Skeletal muscle tissue (tissue), 4 donors: ENCODE measurements around the gene SLC47A2. TPM values are rescaled to one million over a fixed set of nuclear protein-coding genes. Genes with fewer than 3 reads are reported as not detected.
"Not testable (repeated sequence)": the region's sequence is repeated elsewhere in the genome, so short reads cannot be mapped to it uniquely, and the experiment has no call there.

Source experiments
- H3K27ac ChIP-seq: one replicate; pipeline ENCODE4 v1.7.0; 2013; ENCODE audit warnings: mild to moderate bottlenecking, low read depth, low read length, inconsistent platforms
- H3K27me3 ChIP-seq, 3 donors: one replicate each; pipeline ENCODE4 v1.7.0; 2013; ENCODE audit warnings: low read length in 3 of 3; ENCODE audit not compliant: control insufficient read depth in 3 of 3, insufficient read depth in 3 of 3
- H3K36me3 ChIP-seq, 3 donors: one replicate each; pipeline ENCODE4 v1.7.0; 2013; ENCODE audit warnings: low read length in 3 of 3; ENCODE audit not compliant: control insufficient read depth in 3 of 3, insufficient read depth in 3 of 3
- H3K4me1 ChIP-seq, 3 donors: one replicate each; pipeline ENCODE4 v1.7.0; 2013; ENCODE audit warnings: low read length in 3 of 3, mild to moderate bottlenecking in 3 of 3; ENCODE audit not compliant: control insufficient read depth in 3 of 3, insufficient read depth in 3 of 3
- H3K4me3 ChIP-seq, 3 donors: one replicate each; pipeline ENCODE4 v1.7.0; 2013; ENCODE audit warnings: low read length in 3 of 3
- H3K9ac ChIP-seq, 3 donors: one replicate each; pipeline ENCODE4 v1.7.0; 2013; ENCODE audit warnings: low read length in 3 of 3, mild to moderate bottlenecking in 3 of 3, moderate library complexity in 2 of 3, low read depth in 1 of 3
- H3K9me3 ChIP-seq, 3 donors: one replicate each; pipeline ENCODE4 v1.7.0; 2013; ENCODE audit warnings: low read length in 3 of 3; ENCODE audit not compliant: control insufficient read depth in 3 of 3
- total RNA-seq: library from RNA; depleted of rRNA; stranded (reverse); fragments of >200 nt; gene quantifications from one replicate; pipeline ENCODE4 v1.2.3, GENCODE V29; 2014
- donor health status: Osteomylitis.

The SLC47A2 gene
- total RNA-seq, 1 donor from 2014 or later, result not detected

DNA sequence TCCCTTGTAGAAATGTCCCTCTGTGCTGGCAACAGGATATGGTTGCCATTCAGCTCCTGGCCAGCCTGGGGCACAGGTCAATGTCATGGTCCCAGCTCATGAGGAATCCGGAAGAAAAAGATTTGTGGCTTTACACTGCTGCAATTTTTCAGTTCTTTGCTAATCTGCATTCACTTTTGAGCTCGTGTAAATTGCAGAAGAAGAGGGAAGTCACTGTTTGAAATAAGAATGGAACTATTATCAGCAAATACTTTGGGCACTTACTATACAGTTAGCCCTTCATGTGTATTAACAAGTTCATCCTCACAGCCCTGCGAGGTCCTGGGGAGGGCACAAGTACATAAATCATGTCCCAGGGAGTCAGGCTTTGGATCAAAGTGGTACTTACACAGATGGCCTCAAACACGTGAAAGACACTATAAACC is 14.2 kb downstream of the SLC47A2 start:
- H3K36me3 ChIP-seq, result no peaks in the 10 kb centered on the region
- peaks cover 11 to 13% (median 12%) of the 10 kb centered on the region in 3 donors for H3K4me1 ChIP-seq
- no peak overlapping the region for H3K4me3 ChIP-seq
- no peak overlapping the region for H3K27ac ChIP-seq
- no peaks in the 10 kb centered on the region for H3K27me3 ChIP-seq
- no peaks in the 10 kb centered on the region for H3K9me3 ChIP-seq
- no peak overlapping the region for H3K9ac ChIP-seq

DNA sequence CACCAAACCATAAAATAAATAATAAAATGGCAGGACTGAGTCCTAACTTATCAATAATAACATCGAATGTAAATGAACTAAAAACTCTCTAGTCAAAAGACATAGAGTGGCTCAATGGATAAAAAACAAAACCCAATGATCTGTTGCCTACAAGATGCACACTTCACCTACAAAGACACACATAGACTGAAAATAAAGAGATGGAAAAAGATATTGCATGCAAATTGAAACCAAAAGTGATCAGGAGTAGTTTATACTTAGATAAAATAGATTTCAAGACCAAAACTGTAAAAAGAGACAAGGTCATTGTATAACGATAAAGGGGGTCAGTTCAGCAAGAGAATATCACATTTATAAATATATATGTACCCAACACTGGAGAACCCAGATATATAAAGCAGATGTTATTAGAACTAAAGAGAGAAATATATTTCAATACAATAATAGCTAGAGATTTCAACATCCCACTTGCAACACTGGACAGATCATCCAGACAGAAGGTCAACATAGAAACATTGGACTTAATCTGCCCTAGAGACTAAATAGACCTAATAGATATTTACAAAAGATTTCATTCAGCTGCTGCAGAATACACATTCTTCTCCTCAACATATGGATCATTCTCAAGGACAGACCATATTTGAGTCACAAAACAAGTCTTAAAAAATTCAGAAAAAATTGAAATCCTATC is 29.8 kb downstream of the SLC47A2 start:
- Histone ChIP-seq H3K27me3 (no peaks in the 10 kb centered on the region), H3K27ac (no peak overlapping the region), H3K4me1 (peaks cover 0 to 2% (median 2%) of the 10 kb centered on the region in 3 donors), H3K36me3 (peaks cover 0 to 1% (median 0%) of the 10 kb centered on the region in 3 donors), H3K4me3 (no peak overlapping the region), H3K9ac (no peak overlapping the region), H3K9me3 (no peaks in the 10 kb centered on the region)

DNA sequence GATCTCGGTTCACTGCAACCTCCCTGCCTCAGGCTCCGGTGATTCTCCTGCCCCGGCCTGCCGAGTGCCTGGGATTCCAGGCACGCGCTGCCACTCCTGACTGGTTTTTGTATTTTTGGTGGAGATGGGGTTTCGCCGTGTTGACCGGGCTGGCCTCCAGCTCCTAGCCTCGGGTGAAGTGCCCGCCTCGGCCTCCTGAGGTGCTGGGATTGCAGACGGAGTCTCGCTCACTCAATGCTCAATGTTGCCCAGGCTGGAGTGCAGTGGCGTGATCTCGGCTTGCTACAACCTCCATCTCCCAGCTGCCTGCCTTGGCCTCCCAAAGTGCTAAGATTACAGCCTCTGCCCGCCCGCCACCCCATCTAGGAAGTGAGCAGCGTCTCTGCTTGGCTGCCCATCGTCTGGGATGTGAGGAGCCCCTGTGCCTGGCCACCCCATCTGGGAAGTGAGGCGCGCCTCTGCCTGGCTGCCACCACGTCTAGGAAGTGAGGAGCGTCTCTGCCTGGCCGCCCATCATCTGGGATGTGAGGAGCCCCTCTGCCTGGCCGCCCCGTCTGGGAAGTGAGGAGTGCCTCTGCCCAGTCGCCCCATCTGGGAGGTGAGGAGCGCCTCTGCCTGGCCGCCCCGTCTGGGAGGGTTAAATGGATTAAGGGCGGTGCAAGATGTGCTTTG is 31.3 kb downstream of the SLC47A2 start:
- H3K27me3 ChIP-seq, H3K4me3 ChIP-seq: not testable (repeated sequence)

DNA sequence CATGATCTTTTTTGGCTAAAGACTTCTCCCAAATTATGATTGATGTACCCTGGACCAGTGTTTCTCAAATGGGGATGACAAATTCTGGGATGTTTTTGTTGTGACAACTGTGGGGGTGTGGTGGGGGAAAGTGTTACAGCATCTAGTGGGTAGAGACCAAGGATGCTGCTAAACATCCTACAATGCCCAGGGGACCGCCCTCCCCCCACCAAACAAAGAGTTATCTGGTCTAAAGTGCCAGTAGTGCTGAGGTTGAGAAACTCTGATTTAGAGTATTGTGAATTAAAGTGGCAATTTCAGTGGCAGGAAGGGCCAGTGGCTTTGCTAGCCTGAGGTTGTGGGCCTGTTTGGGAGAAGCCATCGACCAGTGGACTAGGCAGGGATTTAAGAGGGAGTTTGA is 33.3 kb downstream of the SLC47A2 start:
- Histone ChIP-seq H3K27me3 (no peaks in the 10 kb centered on the region), H3K4me1 (peaks cover 0 to 7% (median 7%) of the 10 kb centered on the region in 3 donors), H3K9me3 (no peaks in the 10 kb centered on the region), H3K4me3 (no peak overlapping the region), H3K27ac (no peak overlapping the region), H3K36me3 (peaks cover 2 to 11% (median 6%) of the 10 kb centered on the region in 3 donors), H3K9ac (no peak overlapping the region)

More for the DNA sequence above, 31.3 kb downstream of the SLC47A2 start:
- not testable (repeated sequence) for H3K36me3 ChIP-seq, H3K4me1 ChIP-seq, H3K9me3 ChIP-seq, H3K27ac ChIP-seq, H3K9ac ChIP-seq

DNA sequence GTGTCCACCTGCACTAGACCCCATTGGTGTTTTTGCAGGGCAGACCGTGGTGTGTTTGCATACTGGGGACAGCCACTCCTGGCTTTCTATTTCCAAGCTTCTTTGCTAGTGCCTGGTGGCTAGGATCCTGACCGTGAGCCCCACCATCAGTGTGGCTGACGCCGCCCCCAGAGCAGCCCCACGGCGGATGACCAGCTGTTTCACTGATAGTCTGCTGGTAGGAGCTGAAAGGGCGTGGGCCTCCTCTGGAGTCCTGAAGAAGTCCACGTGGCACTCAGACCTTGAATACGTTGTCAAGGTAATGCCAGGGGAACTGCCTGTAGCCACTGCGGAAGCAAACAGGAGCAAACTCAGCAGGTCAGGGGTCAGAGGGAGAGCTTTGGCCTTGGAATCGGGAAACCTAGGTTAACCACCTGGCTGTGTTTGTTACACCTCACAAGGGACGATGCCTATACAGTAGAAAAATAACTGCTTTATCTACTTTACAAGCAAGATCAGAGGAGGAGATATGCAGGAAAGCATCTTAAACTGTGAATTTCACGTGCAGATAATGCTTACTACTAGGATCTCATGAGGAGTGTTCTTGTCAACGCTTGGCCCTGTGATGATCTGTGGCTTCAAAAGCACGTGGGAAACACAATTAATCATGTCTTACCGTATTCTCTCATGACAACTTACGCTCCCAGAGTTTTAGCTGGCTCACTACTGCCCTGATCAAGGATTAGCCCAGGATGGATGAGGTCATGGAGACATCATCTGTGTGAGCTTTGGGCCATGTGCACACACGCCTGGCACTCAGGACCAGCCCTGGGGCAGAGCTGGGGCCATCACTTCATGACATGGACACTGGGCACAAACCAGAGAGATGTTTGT is 37.6 kb downstream of the SLC47A2 start:
- Histone ChIP-seq H3K4me1 (peaks cover 0 to 7% (median 7%) of the 10 kb centered on the region in 3 donors), H3K36me3 (peaks cover 17 to 39% (median 20%) of the 10 kb centered on the region in 3 donors), H3K4me3 (no peak overlapping the region), H3K9me3 (no peaks in the 10 kb centered on the region), H3K27me3 (no peaks in the 10 kb centered on the region), H3K27ac (no peak overlapping the region), H3K9ac (no peak overlapping the region)

DNA sequence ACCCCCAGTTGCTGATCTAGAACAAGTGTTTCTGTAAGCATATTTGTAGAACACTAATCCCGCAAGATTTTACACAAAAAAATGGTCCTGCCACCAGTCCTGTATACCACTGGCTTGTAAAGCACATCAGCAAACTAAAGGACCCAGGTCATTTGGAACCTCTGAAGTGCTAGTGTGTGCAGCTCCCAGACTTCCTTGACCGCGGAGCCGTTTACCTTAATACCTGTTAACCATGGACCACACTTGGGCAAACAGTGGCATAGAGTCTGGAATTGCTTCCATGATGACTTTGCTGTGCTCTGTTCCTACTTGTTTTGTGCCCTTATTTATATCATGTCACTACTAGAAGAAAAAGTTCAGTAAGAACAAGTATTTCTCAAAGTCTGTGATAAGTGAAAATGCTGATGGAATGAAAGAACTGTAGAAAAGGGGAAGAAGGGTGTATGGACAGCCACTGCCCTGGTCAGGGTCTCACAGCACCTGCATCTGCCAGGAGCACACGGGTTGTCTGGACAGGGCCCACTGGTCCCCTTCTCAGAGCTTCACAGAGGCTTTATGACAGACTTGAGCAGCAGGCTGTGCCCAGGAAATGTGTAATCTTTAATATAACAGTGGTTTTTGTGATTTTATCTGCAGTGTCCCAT is 38.5 kb downstream of the SLC47A2 start:
- H3K27me3 ChIP-seq, result no peaks in the 10 kb centered on the region
- no peak overlapping the region for H3K27ac ChIP-seq
- peaks cover 0 to 7% (median 7%) of the 10 kb centered on the region in 3 donors for H3K4me1 ChIP-seq
- H3K9me3 ChIP-seq, result no peaks in the 10 kb centered on the region
- H3K4me3 ChIP-seq, result no peak overlapping the region
- no peak overlapping the region for H3K9ac ChIP-seq
- H3K36me3 ChIP-seq, result peaks cover 17 to 43% (median 20%) of the 10 kb centered on the region in 3 donors

DNA sequence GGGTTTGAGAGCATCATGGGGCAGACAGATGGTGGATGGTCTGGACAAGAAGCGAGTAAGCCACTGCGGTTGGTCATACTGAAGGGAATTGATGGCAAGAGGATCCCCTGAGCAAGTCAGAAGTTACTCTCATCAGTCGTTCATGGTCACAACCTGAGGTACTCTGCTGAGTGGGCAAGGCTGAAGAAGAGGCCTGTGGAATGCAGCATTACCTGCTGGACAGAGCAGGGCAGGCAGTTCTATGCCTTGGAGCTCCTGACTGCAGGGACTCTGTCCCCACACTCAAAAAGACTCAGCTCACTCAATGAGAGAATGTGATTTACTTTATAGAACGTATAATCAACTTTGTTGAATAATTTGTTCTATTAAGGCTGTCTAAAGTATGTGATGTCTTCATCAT is 39.5 kb downstream of the SLC47A2 start:
- no peaks in the 10 kb centered on the region for H3K27me3 ChIP-seq
- H3K4me3 ChIP-seq, result no peak overlapping the region
- no peak overlapping the region for H3K27ac ChIP-seq
- peaks cover 17 to 46% (median 20%) of the 10 kb centered on the region in 3 donors for H3K36me3 ChIP-seq
- H3K4me1 ChIP-seq, result peaks cover 5 to 14% (median 13%) of the 10 kb centered on the region in 3 donors
- no peaks in the 10 kb centered on the region for H3K9me3 ChIP-seq
- no peak overlapping the region for H3K9ac ChIP-seq

DNA sequence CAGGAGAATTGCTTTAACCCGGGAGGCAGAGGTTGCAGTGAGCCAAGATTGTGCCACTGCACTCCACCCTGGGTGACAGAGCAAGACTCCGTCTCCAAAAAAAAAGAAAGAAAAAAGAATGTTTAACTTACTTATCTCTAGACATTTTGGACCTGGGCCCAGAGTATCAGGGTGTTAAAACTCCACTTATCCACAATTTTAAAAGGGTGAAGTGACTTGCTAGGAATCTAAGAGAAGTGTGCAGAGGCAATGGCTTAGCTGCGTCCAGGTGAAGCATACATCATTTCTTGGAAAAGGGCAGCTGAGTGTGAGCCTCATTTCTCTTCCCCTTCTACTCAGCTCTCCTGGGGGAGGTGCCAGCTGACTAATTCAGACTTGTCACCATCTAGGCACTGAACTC is 42.8 kb downstream of the SLC47A2 start:
- H3K9me3 ChIP-seq, result no peaks in the 10 kb centered on the region
- H3K4me3 ChIP-seq, result no peak overlapping the region
- H3K9ac ChIP-seq, result no peak overlapping the region
- no peaks in the 10 kb centered on the region for H3K27me3 ChIP-seq
- H3K27ac ChIP-seq, result no peak overlapping the region
- H3K4me1 ChIP-seq, result peaks cover 9 to 18% (median 12%) of the 10 kb centered on the region in 3 donors
- H3K36me3 ChIP-seq, result peaks cover 16 to 50% (median 20%) of the 10 kb centered on the region in 3 donors

DNA sequence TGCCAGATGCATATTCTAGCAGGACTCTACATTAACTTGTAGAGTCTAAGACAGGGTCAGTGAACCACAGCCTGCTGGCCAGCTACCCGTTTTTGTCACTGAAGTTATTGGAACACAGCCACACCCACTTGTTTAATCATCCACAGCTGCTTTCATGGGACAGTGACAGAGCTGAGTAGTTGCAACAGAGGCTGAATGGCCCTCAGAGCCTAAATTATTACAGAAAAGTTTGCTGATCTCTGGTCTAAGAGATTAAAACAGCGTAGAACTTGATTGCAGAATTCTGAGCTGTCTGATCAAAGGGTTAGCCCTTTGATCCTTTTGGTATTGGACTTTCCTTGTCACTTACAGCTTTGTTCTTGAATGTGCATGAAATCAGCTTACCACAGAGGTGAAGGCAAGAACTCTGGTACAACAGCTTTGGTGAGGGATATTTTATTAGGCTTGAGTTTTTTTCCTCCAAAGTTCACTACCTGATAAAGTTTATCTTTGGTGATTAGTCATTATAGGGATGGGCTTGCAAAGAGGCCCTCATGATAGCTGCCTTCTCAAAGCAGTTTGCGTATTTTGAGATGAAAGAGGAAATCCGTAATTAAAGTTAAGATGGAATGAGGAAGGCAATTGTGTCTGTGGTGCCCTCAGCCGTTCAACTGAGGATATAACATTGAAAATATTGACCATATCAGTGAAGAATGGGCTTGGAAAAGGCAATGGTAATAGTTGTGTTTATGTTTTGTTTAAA is 44.2 kb downstream of the SLC47A2 start:
- H3K4me3 ChIP-seq, result no peak overlapping the region
- no peaks in the 10 kb centered on the region for H3K9me3 ChIP-seq
- H3K9ac ChIP-seq, result peak overlapping the region in 2 of 3 donors; percentile 20 to 47
- peak overlapping the region; percentile 63 for H3K27ac ChIP-seq
- peaks cover 9 to 18% (median 12%) of the 10 kb centered on the region in 3 donors for H3K4me1 ChIP-seq
- no peaks in the 10 kb centered on the region for H3K27me3 ChIP-seq
- H3K36me3 ChIP-seq, result peaks cover 10 to 41% (median 20%) of the 10 kb centered on the region in 3 donors
